Panc1 (cell line): Measurements from ENCODE around the gene PTPRJ. TPM values are rescaled to one million over a fixed set of nuclear protein-coding genes. Genes with fewer than 3 reads are reported as not detected.
A peak's percentile ranks its signal among the peaks of the same experiment; 100 is the strongest.

Experiments used
- ATAC-seq: fragments of 200-7000 bp; cut with Tn5 transposase; 2 replicates; pipeline ENCODE4 v1.9.1; 2020; ENCODE audit warnings: mild to moderate bottlenecking, moderate library complexity
- BruUV-seq: library from RNA; stranded (reverse); fragments of 400-500 nt; replicated peaks from 2 replicates; lab custom pipeline; 2021; lab: Mats Ljungman, UMichigan
- CTCF ChIA-PET: fragments of 300-600 bp; sonication (Branson Sonifier 250); formaldehyde crosslinking; loops from one replicate; lab custom pipeline; 2022; ENCODE audit warnings: antibody characterized with exemption; lab: Charles Lee
- POLR2A ChIA-PET: fragments of 300-600 bp; sonication (Branson Sonifier 250); formaldehyde crosslinking; loops from one replicate; lab custom pipeline; 2022; ENCODE audit warnings: antibody characterized with exemption; lab: Charles Lee
- DNase-seq: peaks from one replicate; pipeline ENCODE4 v3.0.0-alpha.2; 2010; ENCODE audit warnings: low read depth, low spot score
- H3K27ac ChIP-seq: 2 replicates; pipeline ENCODE4 v1.5.1; 2011; ENCODE audit warnings: mild to moderate bottlenecking, low read length, inconsistent platforms
- H3K27me3 ChIP-seq: fragments of 200-500 bp; sonication (Bioruptor generic); 2 replicates; pipeline ENCODE4 v1.6.0; 2014; ENCODE audit warnings: low read length, inconsistent platforms; ENCODE audit not compliant: control insufficient read depth, insufficient read depth
- H3K36me3 ChIP-seq: fragments of 200-500 bp; sonication (Bioruptor generic); 2 replicates; pipeline ENCODE4 v1.5.1; 2014; ENCODE audit warnings: inconsistent platforms, mild to moderate bottlenecking, low read length, moderate library complexity; ENCODE audit not compliant: control insufficient read depth, insufficient read depth
- H3K4me1 ChIP-seq: 2 replicates; pipeline ENCODE4 v1.5.1; 2011; ENCODE audit warnings: inconsistent platforms, mild to moderate bottlenecking, low read length, moderate library complexity; ENCODE audit not compliant: control insufficient read depth, insufficient read depth
- H3K4me3 ChIP-seq, 2 experiments: 2 replicates each; pipeline ENCODE4 v1.5.1; 2011 to 2012; ENCODE audit warnings: low read depth in 2 of 2, low read length in 2 of 2, mild to moderate bottlenecking in 2 of 2, inconsistent platforms in 1 of 2, moderate library complexity in 1 of 2
- H3K9me3 ChIP-seq: fragments of 200-500 bp; sonication (Bioruptor generic); 2 replicates; pipeline ENCODE4 v1.5.1; 2014; ENCODE audit warnings: low read depth, mild to moderate bottlenecking, inconsistent platforms, low read length, moderate library complexity; ENCODE audit not compliant: control insufficient read depth, insufficient read depth
- CTCF ChIP-seq: fragments of 450-650 bp; IDR thresholded peaks from 2 replicates; pipeline ENCODE4 v1.5.1; 2017; ENCODE audit warnings: mild to moderate bottlenecking
- POLR2AphosphoS5 ChIP-seq: IDR thresholded peaks from 2 replicates; pipeline ENCODE4 v1.6.1; 2012; ENCODE audit warnings: mild to moderate bottlenecking, low read depth, low read length, moderate library complexity
- REST ChIP-seq, 2 experiments: IDR thresholded peaks; 2 replicates each; pipeline ENCODE4 v1.6.1; 2011 to 2012; ENCODE audit warnings: low read depth in 2 of 2, control low read depth in 1 of 2, low read length in 1 of 2, mild to moderate bottlenecking in 1 of 2, moderate library complexity in 1 of 2; ENCODE audit not compliant: insufficient read depth in 1 of 2
- SIN3A ChIP-seq: IDR thresholded peaks from 2 replicates; pipeline ENCODE4 v1.6.1; 2012; ENCODE audit warnings: low read depth, mild to moderate bottlenecking, low read length, moderate library complexity, borderline replicate concordance; ENCODE audit not compliant: insufficient read depth
- TCF7L2 ChIP-seq: IDR thresholded peaks from 2 replicates; pipeline ENCODE4 v1.6.1; 2011; ENCODE audit warnings: mild to moderate bottlenecking, low read depth, low read length, inconsistent platforms
- in situ Hi-C: cut with HindIII; loops from 2 replicates; pipeline ENCODE4 v1.10.0; 2016; ENCODE audit warnings: low sequenced_read_pairs, low pct_unique_long_range_greater_than_20kb
- intact Hi-C: fragments of 100-400 bp; cut with micrococcal nuclease; formaldehyde crosslinking; loops from one replicate; pipeline ENCODE4 v1.10.0; 2022; ENCODE audit not compliant: unreplicated experiment
- total RNA-seq: library from RNA; stranded (reverse); gene quantifications from one replicate; pipeline ENCODE4 v1.2.1, GENCODE V29; 2021; ENCODE audit not compliant: unreplicated experiment

Gene PTPRJ
- total RNA-seq, 1 experiment from 2014 or later = 73.6 TPM

GRCh38 chr11:48129697-48130395, 149.5 kb downstream of the PTPRJ start:
- ATAC-seq = no peak
- TF ChIP-seq CTCF (no peak), SIN3A (no peak), POLR2AphosphoS5 (0 out of 2 replicates have a peak, but pooled peaks have one; percentile 23), REST (IDR thresholded peaks at IDR 0.05; ENCODE audit: insufficient read depth in 1 of 2, low read depth in 2 of 2, low read length in 1 of 2) (no peak)
- intact Hi-C loops = no loop called here
- POLR2A ChIA-PET = interaction anchor here (0.5 kb wide), 1 partner anchor 218 kb away, joined by 5 read pairs; no protein-coding TSS in a partner anchor
- Histone ChIP-seq H3K27ac (no peak overlapping the region), H3K27me3 (no peaks in the 10 kb centered on the region), H3K9me3 (no peaks in the 10 kb centered on the region), H3K4me1 (no peaks in the 10 kb centered on the region), H3K4me3 (no peak overlapping the region), H3K36me3 (peaks cover 7% of the 10 kb centered on the region)
- DNase-seq = no peak
- CTCF ChIA-PET = no interaction called here
- in situ Hi-C loops = no loop called here
- no TSS peak for BruUV-seq

- H3K4me3 ChIP-seq = no peak overlapping the region
- intact Hi-C loops (no loop called here), in situ Hi-C loops (no loop called here)
- peaks cover 11% of the 10 kb centered on the region for H3K36me3 ChIP-seq
- H3K9me3 ChIP-seq = no peaks in the 10 kb centered on the region
- no TSS peak for BruUV-seq
- POLR2A ChIA-PET = interaction anchor here (0.6 kb wide), 1 partner anchor 43 kb away, joined by 10 read pairs; no protein-coding TSS in a partner anchor
- H3K27ac ChIP-seq = no peak overlapping the region
- ATAC-seq (no peak), DNase-seq (no peak)
- TF ChIP-seq SIN3A = no peak
- no peak for TF ChIP-seq POLR2AphosphoS5
- TF ChIP-seq TCF7L2 = no peak
- no peak for TF ChIP-seq CTCF
- no peak for TF ChIP-seq REST (IDR thresholded peaks at IDR 0.05; ENCODE audit: insufficient read depth in 1 of 2, low read depth in 2 of 2, low read length in 1 of 2)
- no peaks in the 10 kb centered on the region for H3K4me1 ChIP-seq
- CTCF ChIA-PET = no interaction called here
- no peaks in the 10 kb centered on the region for H3K27me3 ChIP-seq
These were observed 154.0 kb downstream of the PTPRJ start for GRCh38 chr11:48134221-48134922.
